Astrocyte of the spinal cord (primary cell): ENCODE measurements around the gene COL4A2.
A peak's percentile ranks its signal among the peaks of the same experiment; 100 is the strongest.

Experiments used
- DNase-seq: peaks from one replicate; pipeline ENCODE4 v3.0.0; 2011; ENCODE audit warnings: low read depth, low spot score
- H3K4me3 ChIP-seq: 2 replicates; pipeline ENCODE4 v1.5.1; 2011; ENCODE audit warnings: low read depth, mild to moderate bottlenecking, low read length, moderate library complexity
- CTCF ChIP-seq: IDR thresholded peaks from 2 replicates; pipeline ENCODE4 v1.5.1; 2012; ENCODE audit warnings: low read depth, mild to moderate bottlenecking, low read length, inconsistent platforms
- in situ Hi-C: cut with HindIII; loops from 2 replicates; pipeline ENCODE4 v1.10.0; 2017; ENCODE audit warnings: low sequenced_read_pairs

Gene COL4A2

GRCh38 chr13:110557610-110558305 lies 250.7 kb downstream of the COL4A2 start:
- in situ Hi-C loops = no loop called here
- no peak for TF ChIP-seq CTCF
- no peak overlapping the region for H3K4me3 ChIP-seq
- DNase-seq = no peak

DNA sequence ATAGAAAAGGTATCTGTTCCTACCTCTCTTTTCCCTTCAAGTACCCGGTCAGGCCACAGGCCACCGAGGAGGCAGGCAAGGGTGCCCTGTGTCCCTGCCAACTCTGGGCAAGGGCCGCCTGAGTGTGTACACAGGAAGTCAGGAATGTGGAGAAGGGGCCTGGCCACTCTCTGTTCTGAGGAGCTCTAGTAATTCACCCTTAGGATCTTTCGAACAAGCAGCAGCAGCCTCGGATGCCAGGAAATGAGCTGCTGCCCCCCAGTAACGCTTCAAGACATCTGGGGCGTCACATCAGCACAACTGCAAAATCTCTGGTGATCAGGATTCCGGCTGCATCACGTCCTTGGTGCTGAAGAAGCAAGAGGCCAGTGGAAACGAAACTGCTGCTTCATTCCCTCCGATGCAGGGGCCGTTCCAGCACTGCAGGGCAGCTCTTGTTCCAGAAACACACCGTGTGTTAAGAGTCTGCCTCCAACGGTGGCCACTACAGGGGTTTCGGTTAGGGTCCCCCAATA lies 252.4 kb downstream of the COL4A2 start:
- no peak overlapping the region for H3K4me3 ChIP-seq
- in situ Hi-C loops = no loop called here
- no peak for TF ChIP-seq CTCF
- DNase-seq = peak; percentile 15

DNA sequence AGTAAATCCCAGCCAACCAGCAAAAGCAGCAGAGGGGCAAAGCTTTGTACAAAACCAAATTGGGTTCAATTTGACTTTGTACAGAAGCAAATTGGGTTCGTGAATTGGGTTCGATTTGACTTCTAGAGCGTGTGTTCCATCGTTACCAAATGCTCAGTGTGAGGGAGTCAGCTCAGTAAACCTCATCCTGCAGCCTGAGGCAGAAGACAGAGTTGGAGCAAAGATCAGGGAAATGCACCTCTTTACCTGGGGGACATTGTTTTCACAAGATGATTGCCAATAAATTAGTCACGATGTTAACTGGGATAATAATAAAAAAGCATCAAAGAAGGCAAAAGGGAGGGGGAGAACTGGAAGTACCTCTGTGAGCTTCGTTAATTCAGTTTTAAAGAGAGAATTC lies 252.9 kb downstream of the COL4A2 start:
- in situ Hi-C loops = no loop called here
- H3K4me3 ChIP-seq = no peak overlapping the region
- DNase-seq = no peak
- TF ChIP-seq CTCF = no peak

GRCh38 chr13:110560601-110561343 lies 253.7 kb downstream of the COL4A2 start:
- H3K4me3 ChIP-seq = peak overlapping the region; percentile 67
- no peak for DNase-seq
- in situ Hi-C loops = no loop called here
- no peak for TF ChIP-seq CTCF

DNA sequence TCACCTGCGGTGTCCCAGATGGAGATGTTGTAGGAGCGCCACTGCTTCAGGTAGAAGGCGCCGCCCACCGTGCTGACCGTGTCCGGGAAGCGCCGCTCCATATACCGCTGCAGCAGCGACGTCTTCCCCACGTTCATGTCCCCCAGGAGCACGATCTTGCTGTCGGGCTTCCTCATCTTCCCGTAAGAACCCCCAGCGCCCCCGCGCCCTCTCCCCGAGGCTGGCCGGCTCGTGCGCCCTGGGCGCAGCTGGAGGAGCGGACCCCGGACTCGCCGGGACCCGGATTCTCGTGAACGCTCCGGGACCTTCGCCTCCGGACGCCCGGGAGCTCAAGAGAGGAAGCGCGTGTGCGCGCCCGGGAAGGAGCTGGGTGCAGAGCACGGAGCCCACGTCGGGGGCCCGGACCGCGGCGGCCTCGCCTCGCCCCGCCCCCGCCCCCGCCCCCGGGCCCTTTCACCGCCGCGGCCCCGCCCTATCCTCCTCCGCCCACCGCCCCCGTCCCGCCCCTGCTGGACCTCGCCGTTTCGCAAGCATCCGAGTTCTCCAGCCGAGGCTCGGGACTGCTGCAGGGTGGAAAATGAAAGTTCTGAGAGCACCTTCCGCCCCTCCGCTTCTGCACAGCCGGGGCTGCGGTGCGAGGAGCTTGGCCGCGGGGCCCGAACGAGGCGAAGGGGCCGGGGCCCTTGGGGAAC lies 254.4 kb downstream of the COL4A2 start, which contains the start of gene RAB20:
Gene RAB20 (minus strand): TSS at position 379 of the 692 bp plus-strand sequence. CDS start 203 bp downstream, at position 176.
- DNase-seq = peak; percentile 75
- in situ Hi-C loops = no loop called here
- no peak for TF ChIP-seq CTCF
- H3K4me3 ChIP-seq = peak within 1 kb of the TSS; percentile 67

DNA sequence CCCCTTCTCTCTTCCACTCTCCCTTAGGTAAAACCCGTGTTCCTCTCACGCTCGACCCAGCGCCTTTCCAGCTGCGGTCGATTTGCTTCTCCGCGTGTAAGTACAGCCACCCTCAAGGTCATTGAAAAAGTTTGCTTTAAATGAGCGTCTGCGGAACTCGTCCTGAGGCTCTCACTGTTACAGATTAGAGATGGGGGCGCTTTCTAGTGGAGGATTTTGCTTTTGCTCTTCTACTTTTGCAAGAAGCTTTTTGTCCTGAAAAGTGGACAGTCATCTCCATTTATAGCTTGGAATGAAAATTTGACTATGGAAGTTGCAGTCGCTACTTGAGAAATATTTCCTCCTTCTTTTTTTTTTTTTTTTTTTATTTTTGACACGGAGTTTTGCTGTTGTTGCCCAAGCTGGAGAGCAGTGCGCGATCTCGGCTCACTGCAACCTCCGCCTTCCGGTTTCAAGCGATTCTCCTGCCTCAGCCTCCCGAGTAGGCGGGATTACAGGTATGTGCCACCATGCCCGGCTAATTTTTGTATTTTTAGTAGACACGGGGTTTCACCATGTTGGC lies 255.0 kb downstream of the COL4A2 start:
- no peak for TF ChIP-seq CTCF
- peak overlapping the region; percentile 67 for H3K4me3 ChIP-seq
- in situ Hi-C loops = no loop called here
- DNase-seq = peak; percentile 56
